Measurements from ENCODE around the gene PCSK6. TPM values are rescaled to one million over a fixed set of nuclear protein-coding genes. Genes with fewer than 3 reads are reported as not detected.

The PCSK6 gene
- total and polyA plus RNA-seq, 2 experiments from 2014 or later: 0.38 TPM; not detected in 1

- in situ Hi-C loops (cut with MboI): no loop called here
- no peak overlapping the region for H3K9ac ChIP-seq
- H4K20me1 ChIP-seq (ENCODE audit: insufficient read depth): no peaks in the 10 kb centered on the region
- H3K27ac ChIP-seq: no peak overlapping the region
- no peaks in the 10 kb centered on the region for H3F3A ChIP-seq (ENCODE audit: insufficient read depth)
- H3K79me2 ChIP-seq (ENCODE audit: insufficient read depth): no peaks in the 10 kb centered on the region
- peaks cover 1% of the 10 kb centered on the region; the same call in 1 of the 2 replicates for H3K27me3 ChIP-seq (replicated peaks; ENCODE audit: insufficient read depth)
- H3K9me3 ChIP-seq (ENCODE audit: low read depth): no peaks in the 10 kb centered on the region
- TF ChIP-seq EZH2 (IDR thresholded peaks at IDR 0.05; ENCODE audit: insufficient read depth, poor library complexity, severe bottlenecking): no peak
- no peak for TF ChIP-seq EZH2phosphoT487 (IDR thresholded peaks at IDR 0.05; ENCODE audit: insufficient read depth, low read depth)
- H3K9me2 ChIP-seq (ENCODE audit: insufficient read depth): no peaks in the 10 kb centered on the region
- H2AFZ ChIP-seq: no peak overlapping the region
- H3K36me3 ChIP-seq (ENCODE audit: low read depth): no peaks in the 10 kb centered on the region
- no peak overlapping the region for H3K4me2 ChIP-seq (ENCODE audit: unreplicated experiment)
- H3K4me3 ChIP-seq: no peak overlapping the region
- 69 to 73% methylated on average over 5 of the region's 5 CpGs for whole genome bisulfite sequencing, 2 experiments (ENCODE audit: low coverage in 1 of 2, low lambda C conversion rate in 2 of 2, missing lambda C conversion rate in 2 of 2)
- no peak for DNase-seq
- no peaks in the 10 kb centered on the region for H3K4me1 ChIP-seq (ENCODE audit: insufficient read depth)
These were observed 173.0 kb downstream of the PCSK6 start for GRCh38 chr15:101316529-101316928.

GRCh38 chr15:101315736-101316135, 173.8 kb downstream of the PCSK6 start:
- H3K4me3 ChIP-seq: no peak overlapping the region
- TF ChIP-seq EZH2 (IDR thresholded peaks at IDR 0.05; ENCODE audit: insufficient read depth, poor library complexity, severe bottlenecking) (no peak), EZH2phosphoT487 (IDR thresholded peaks at IDR 0.05; ENCODE audit: insufficient read depth, low read depth) (no peak)
- H3K27me3 ChIP-seq (replicated peaks; ENCODE audit: insufficient read depth): no peaks in the 10 kb centered on the region
- in situ Hi-C loops (cut with MboI): no loop called here
- WGBS, 2 experiments (ENCODE audit: low coverage in 1 of 2, low lambda C conversion rate in 2 of 2, missing lambda C conversion rate in 2 of 2): 63 to 65% methylated on average over 10 of the region's 10 CpGs
- no peaks in the 10 kb centered on the region for H3K79me2 ChIP-seq (ENCODE audit: insufficient read depth)
- no peak overlapping the region for H2AFZ ChIP-seq
- no peaks in the 10 kb centered on the region for H3K9me3 ChIP-seq (ENCODE audit: low read depth)
- no peak overlapping the region for H3K4me2 ChIP-seq (ENCODE audit: unreplicated experiment)
- DNase-seq: no peak
- H3F3A ChIP-seq (ENCODE audit: insufficient read depth): no peaks in the 10 kb centered on the region
- no peak overlapping the region for H3K27ac ChIP-seq
- no peaks in the 10 kb centered on the region for H3K36me3 ChIP-seq (ENCODE audit: low read depth)
- H3K9me2 ChIP-seq (ENCODE audit: insufficient read depth): no peaks in the 10 kb centered on the region
- no peaks in the 10 kb centered on the region for H4K20me1 ChIP-seq (ENCODE audit: insufficient read depth)
- H3K9ac ChIP-seq: no peak overlapping the region
- no peaks in the 10 kb centered on the region for H3K4me1 ChIP-seq (ENCODE audit: insufficient read depth)

- Histone ChIP-seq H3K4me3 (no peak overlapping the region), H3K4me1 (ENCODE audit: insufficient read depth) (no peaks in the 10 kb centered on the region), H3F3A (ENCODE audit: insufficient read depth) (no peaks in the 10 kb centered on the region), H3K79me2 (ENCODE audit: insufficient read depth) (no peaks in the 10 kb centered on the region), H3K4me2 (ENCODE audit: unreplicated experiment) (no peak overlapping the region), H3K9me2 (ENCODE audit: insufficient read depth) (no peaks in the 10 kb centered on the region), H3K9me3 (ENCODE audit: low read depth) (no peaks in the 10 kb centered on the region), H3K27ac (no peak overlapping the region), H3K27me3 (replicated peaks; ENCODE audit: insufficient read depth) (no peaks in the 10 kb centered on the region), H2AFZ (no peak overlapping the region), H3K36me3 (ENCODE audit: low read depth) (no peaks in the 10 kb centered on the region), H4K20me1 (ENCODE audit: insufficient read depth) (no peaks in the 10 kb centered on the region), H3K9ac (no peak overlapping the region)
- WGBS, 2 experiments (ENCODE audit: low coverage in 1 of 2, low lambda C conversion rate in 2 of 2, missing lambda C conversion rate in 2 of 2): 62 to 69% methylated on average over 19 of the region's 19 CpGs
- no peak for DNase-seq
- in situ Hi-C loops (cut with MboI): no loop called here
- TF ChIP-seq EZH2 (IDR thresholded peaks at IDR 0.05; ENCODE audit: insufficient read depth, poor library complexity, severe bottlenecking): no peak
- TF ChIP-seq EZH2phosphoT487 (IDR thresholded peaks at IDR 0.05; ENCODE audit: insufficient read depth, low read depth): no peak
These were observed 175.0 kb downstream of the PCSK6 start for GRCh38 chr15:101314336-101315125.

GRCh38 chr15:101313041-101313761, 176.3 kb downstream of the PCSK6 start:
- 74 to 76% methylated on average over 21 of the region's 21 CpGs for WGBS, 2 experiments (ENCODE audit: low coverage in 1 of 2, low lambda C conversion rate in 2 of 2, missing lambda C conversion rate in 2 of 2)
- in situ Hi-C loops (cut with MboI): no loop called here

More at GRCh38 chr15:101313041-101313761, 176.3 kb downstream of the PCSK6 start:
- H3K9ac ChIP-seq: no peak overlapping the region
- DNase-seq: no peak
- H3K27ac ChIP-seq: no peak overlapping the region
- H3K9me2 ChIP-seq (ENCODE audit: insufficient read depth): no peaks in the 10 kb centered on the region
- H3F3A ChIP-seq (ENCODE audit: insufficient read depth): no peaks in the 10 kb centered on the region
- H3K27me3 ChIP-seq (replicated peaks; ENCODE audit: insufficient read depth): no peaks in the 10 kb centered on the region
- H3K9me3 ChIP-seq (ENCODE audit: low read depth): no peaks in the 10 kb centered on the region
- no peaks in the 10 kb centered on the region for H3K4me1 ChIP-seq (ENCODE audit: insufficient read depth)
- no peak overlapping the region for H3K4me2 ChIP-seq (ENCODE audit: unreplicated experiment)
- H2AFZ ChIP-seq: no peak overlapping the region
- TF ChIP-seq EZH2 (IDR thresholded peaks at IDR 0.05; ENCODE audit: insufficient read depth, poor library complexity, severe bottlenecking) (no peak), EZH2phosphoT487 (IDR thresholded peaks at IDR 0.05; ENCODE audit: insufficient read depth, low read depth) (no peak)
- no peaks in the 10 kb centered on the region for H3K36me3 ChIP-seq (ENCODE audit: low read depth)
- no peak overlapping the region for H3K4me3 ChIP-seq
- no peaks in the 10 kb centered on the region for H3K79me2 ChIP-seq (ENCODE audit: insufficient read depth)
- no peaks in the 10 kb centered on the region for H4K20me1 ChIP-seq (ENCODE audit: insufficient read depth)
